Activated T-cell treated with anti-CD3 and anti-CD28 coated beads, Interleukin-2, amount 50 U/mL, for 24 hours (primary cell): ENCODE data around the gene SUPT3H.
"Not testable (repeated sequence)": the region's sequence is repeated elsewhere in the genome, so short reads cannot be mapped to it uniquely, and the experiment has no call there.

Source experiments
- DNase-seq: peaks from one replicate; pipeline ENCODE4 v3.0.0-alpha.2; 2020
- H3K27ac Mint-ChIP-seq: 2 replicates; pipeline ENCODE4 v1.8.0; 2020; ENCODE audit warnings: mild to moderate bottlenecking, mixed read lengths
- H3K27me3 Mint-ChIP-seq: 2 replicates; pipeline ENCODE4 v1.8.0; 2020; ENCODE audit warnings: mixed read lengths
- H3K36me3 Mint-ChIP-seq: 2 replicates; pipeline ENCODE4 v1.8.0; 2020; ENCODE audit warnings: low read depth, mixed read lengths
- H3K4me1 Mint-ChIP-seq: 2 replicates; pipeline ENCODE4 v1.8.0; 2020; ENCODE audit warnings: low read depth, mixed read lengths
- H3K4me3 Mint-ChIP-seq: 2 replicates; pipeline ENCODE4 v1.8.0; 2020; ENCODE audit warnings: mild to moderate bottlenecking, moderate library complexity, mixed read lengths
- H3K9me3 Mint-ChIP-seq: 2 replicates; pipeline ENCODE4 v1.8.0; 2020; ENCODE audit warnings: mixed read lengths

The SUPT3H gene

DNA sequence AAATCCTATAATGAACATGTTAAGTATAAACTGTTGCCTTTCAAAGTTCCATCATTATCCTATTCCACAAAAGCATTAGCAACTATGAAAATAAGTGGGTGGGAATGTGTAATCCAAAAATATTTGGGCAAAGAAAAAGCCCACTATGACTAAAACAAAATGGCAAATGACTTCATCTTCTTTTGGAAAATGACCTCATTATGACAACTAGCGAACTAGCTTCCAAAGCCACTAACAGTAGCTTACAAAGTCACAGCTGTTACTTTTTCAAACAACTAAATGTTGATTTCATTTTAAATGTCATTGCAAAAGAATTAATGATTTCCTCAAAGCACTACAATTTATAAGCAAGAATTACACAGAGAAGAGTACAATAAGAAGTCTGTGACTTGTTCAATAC is 99.4 kb downstream of the SUPT3H start:
- no peak for DNase-seq
- H3K36me3 Mint-ChIP-seq: peaks cover 29% of the 10 kb centered on the region
- H3K4me3 Mint-ChIP-seq: no peak overlapping the region
- H3K27ac Mint-ChIP-seq: no peak overlapping the region
- H3K4me1 Mint-ChIP-seq: peaks cover 6% of the 10 kb centered on the region
- H3K27me3 Mint-ChIP-seq: no peaks in the 10 kb centered on the region
- peaks cover 3% of the 10 kb centered on the region for H3K9me3 Mint-ChIP-seq

DNA sequence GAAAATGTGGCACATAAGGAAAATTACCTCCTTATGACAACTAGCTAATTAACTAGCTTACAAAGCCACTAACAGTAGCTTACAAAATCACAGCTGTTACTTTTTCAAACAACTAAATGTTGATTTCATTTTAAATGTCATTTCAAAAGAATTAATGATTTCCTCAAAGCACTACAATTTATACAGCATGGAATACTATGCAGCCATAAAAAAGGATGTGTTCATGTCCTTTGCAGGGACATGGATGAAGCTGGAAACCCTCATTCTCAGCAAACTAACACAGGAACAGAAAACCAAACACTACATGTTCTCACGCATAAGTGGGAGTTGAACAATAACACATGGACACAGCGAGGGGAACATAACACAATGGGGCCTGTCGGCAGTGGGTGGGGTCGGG is 100.0 kb downstream of the SUPT3H start:
- H3K4me1 Mint-ChIP-seq, H3K9me3 Mint-ChIP-seq, H3K27me3 Mint-ChIP-seq, DNase-seq, H3K4me3 Mint-ChIP-seq, H3K27ac Mint-ChIP-seq: not testable (repeated sequence)
- peaks cover 35% of the 10 kb centered on the region for H3K36me3 Mint-ChIP-seq

DNA sequence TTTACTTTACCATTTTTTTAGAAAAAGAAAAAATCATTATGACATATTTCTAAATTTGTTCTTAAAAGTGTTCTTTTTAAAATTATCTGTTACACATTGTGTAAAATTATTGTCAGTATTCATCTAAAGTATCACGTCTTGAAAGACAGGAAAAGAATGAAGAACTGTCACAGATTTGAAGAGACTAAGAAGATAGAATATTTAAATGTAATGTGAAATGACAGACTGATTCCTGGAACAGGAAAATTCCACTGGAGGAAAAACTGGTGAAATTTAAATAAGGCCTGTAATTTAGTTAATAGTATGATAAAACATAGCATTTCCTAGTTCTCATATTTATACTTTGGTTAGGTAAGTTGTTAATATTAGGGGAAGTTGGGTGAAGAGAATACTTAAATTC is 102.4 kb downstream of the SUPT3H start:
- no peak overlapping the region for H3K27ac Mint-ChIP-seq
- no peaks in the 10 kb centered on the region for H3K27me3 Mint-ChIP-seq
- peaks cover 7% of the 10 kb centered on the region for H3K9me3 Mint-ChIP-seq
- no peak for DNase-seq
- peaks cover 10% of the 10 kb centered on the region for H3K4me1 Mint-ChIP-seq
- H3K4me3 Mint-ChIP-seq: no peak overlapping the region
- peaks cover 38% of the 10 kb centered on the region for H3K36me3 Mint-ChIP-seq

DNA sequence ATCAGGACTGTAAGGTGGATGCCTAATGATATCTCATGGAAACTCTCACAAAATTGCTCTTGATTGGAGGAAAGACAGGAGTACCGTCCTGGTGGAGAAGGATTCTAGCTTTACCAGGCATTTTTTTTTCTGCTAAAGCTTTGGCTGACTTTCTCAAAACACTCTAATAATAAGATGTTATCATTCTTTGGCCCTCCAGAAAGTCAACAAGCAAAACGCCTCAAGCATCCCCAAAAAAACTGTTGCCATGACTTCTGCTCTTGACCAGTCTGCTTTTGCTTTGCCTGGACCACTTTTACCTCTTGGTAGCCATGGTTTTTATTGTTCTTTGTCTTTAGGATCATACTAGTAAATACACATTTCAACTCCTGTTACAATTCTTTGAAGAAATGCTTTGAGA is 105.1 kb downstream of the SUPT3H start:
- H3K36me3 Mint-ChIP-seq: peaks cover 29% of the 10 kb centered on the region
- peaks cover 8% of the 10 kb centered on the region for H3K9me3 Mint-ChIP-seq
- H3K27me3 Mint-ChIP-seq: no peaks in the 10 kb centered on the region
- H3K27ac Mint-ChIP-seq: no peak overlapping the region
- no peak for DNase-seq
- H3K4me3 Mint-ChIP-seq: no peak overlapping the region
- peaks cover 6% of the 10 kb centered on the region for H3K4me1 Mint-ChIP-seq

DNA sequence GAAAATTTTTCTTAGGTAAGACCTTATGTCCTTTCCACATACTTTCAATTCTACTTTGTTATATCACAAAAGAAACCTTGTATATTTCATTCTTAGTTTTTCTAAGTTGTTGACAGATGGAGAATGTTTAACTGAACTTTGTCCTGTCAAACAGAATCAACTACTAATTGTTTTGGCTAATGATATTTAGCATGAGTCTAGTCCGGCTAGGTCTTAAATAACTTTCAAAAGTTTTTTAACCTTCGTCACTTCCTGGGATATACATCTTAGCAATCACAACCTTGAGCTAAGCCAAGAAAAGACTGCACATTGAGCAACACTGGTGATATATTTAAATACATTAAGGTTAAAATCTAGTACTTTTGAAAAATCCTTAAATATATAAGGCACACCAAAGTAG is 112.5 kb downstream of the SUPT3H start:
- DNase-seq: no peak
- Mint-ChIP-seq H3K9me3 (no peaks in the 10 kb centered on the region), H3K27me3 (no peaks in the 10 kb centered on the region), H3K4me3 (no peak overlapping the region), H3K27ac (no peak overlapping the region), H3K4me1 (peaks cover 8% of the 10 kb centered on the region), H3K36me3 (peaks cover 7% of the 10 kb centered on the region)

DNA sequence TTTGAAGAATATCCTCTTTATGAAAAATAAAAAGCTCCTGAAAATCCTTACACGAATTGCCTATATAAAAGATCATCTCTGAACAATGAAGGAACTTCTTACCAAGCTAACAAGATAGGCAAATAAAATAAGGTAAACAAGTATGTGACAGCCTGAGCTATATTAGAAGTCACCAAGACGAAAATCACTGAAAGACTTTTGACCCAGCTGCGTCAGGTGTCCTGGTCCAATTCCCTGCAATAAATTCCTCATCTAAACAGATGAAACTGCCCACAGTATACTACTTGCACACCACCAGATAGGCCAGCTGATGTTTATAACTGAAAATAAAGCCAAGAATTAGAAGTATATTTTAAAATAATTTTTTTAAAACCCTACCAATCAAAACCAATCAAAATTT is 117.0 kb downstream of the SUPT3H start:
- Mint-ChIP-seq H3K9me3 (no peaks in the 10 kb centered on the region), H3K27me3 (no peaks in the 10 kb centered on the region), H3K27ac (no peak overlapping the region), H3K4me1 (peaks cover 8% of the 10 kb centered on the region), H3K36me3 (peaks cover 9% of the 10 kb centered on the region), H3K4me3 (no peak overlapping the region)
- DNase-seq: no peak

DNA sequence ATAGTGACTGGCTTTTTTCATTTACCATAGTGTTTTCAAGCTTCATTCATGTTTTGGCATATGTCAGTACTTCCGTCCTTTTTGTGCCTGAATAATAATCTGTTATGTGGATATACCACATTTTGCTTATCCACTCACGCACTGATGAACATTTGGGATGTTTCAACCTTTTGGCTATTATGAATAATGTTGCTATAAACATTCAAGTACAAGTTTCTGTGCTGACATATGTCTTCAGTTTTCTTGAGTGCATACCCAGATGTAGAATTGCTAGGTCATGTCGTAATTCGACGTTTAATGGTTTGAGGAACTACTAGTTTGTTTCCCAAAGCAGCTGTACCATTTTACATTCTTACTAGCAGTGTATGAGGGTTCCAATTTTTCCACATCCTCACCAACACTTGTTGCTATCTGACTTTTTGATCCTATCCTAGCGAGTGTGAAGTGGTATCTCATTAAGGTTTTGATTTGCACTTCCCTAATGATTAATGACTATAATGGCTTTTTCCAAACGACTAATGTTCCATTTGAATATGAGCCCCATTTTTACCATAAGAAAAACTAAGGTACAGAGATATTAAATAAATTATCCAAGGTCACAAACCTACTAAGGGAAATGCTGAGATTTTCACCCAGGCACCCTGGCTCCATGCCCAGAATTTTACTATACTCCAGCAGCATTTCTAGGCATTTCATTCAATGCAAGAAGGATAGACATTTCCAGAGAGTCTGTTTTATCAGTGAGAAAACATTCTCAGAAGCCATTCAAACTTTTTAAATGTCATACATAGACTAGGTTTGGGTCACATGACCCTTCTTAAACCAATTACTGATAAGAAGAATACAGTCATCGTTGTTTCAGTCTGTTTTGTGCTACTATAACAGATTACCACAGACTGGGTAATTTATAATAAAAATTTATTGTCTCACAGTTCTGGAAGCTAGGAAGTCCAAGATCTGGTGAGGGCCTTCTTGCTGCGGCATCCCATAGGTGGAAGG is 120.7 kb downstream of the SUPT3H start:
- peaks cover 7% of the 10 kb centered on the region for H3K36me3 Mint-ChIP-seq
- no peaks in the 10 kb centered on the region for H3K9me3 Mint-ChIP-seq
- H3K27ac Mint-ChIP-seq: no peak overlapping the region
- H3K4me1 Mint-ChIP-seq: peaks cover 9% of the 10 kb centered on the region
- H3K27me3 Mint-ChIP-seq: no peaks in the 10 kb centered on the region
- no peak overlapping the region for H3K4me3 Mint-ChIP-seq
- no peak for DNase-seq

DNA sequence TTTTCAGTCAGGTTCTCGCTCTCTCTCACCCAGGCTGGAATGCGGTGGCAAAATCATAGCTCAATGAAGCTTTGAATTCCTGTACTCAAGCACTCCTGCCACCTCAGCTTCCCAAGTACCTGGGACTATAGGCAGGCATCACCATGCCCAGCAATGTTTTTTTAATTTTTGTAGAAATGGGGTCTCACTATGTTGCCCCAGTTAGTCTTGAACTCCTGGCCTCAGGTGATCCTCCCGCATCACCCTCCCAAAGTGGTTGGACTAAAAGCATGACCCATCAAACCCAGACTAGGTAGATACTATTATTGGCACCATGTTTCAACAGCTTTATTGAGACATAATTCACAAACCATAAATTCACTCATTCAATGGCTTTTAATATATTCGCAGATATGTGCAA is 122.3 kb downstream of the SUPT3H start:
- no peaks in the 10 kb centered on the region for H3K27me3 Mint-ChIP-seq
- H3K36me3 Mint-ChIP-seq: peaks cover 2% of the 10 kb centered on the region
- H3K4me3 Mint-ChIP-seq: no peak overlapping the region
- no peak overlapping the region for H3K27ac Mint-ChIP-seq
- H3K9me3 Mint-ChIP-seq: no peaks in the 10 kb centered on the region
- H3K4me1 Mint-ChIP-seq: peaks cover 10% of the 10 kb centered on the region
- no peak for DNase-seq

DNA sequence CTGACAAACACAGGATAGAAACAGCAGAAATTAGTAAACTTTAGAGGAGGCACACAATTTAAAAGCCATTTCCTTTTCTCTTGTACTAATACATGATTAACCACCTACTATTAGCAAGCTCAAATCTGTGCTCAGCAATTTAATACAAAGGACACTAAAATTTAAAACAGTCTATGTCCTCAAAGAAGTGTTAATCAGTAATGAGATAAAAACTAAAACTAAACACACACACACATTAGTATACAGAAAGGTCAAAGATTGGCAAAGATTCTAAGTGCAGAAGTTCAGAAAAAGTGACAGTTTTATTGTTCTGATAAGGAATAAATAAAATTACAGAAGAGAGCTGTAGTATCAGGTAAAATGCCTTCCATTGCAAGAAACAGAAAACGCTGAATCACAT is 123.5 kb downstream of the SUPT3H start:
- Mint-ChIP-seq H3K27ac (no peak overlapping the region), H3K27me3 (no peaks in the 10 kb centered on the region), H3K9me3 (no peaks in the 10 kb centered on the region), H3K4me1 (peaks cover 15% of the 10 kb centered on the region), H3K4me3 (no peak overlapping the region), H3K36me3 (peaks cover under 1% of the 10 kb centered on the region)
- DNase-seq: no peak

DNA sequence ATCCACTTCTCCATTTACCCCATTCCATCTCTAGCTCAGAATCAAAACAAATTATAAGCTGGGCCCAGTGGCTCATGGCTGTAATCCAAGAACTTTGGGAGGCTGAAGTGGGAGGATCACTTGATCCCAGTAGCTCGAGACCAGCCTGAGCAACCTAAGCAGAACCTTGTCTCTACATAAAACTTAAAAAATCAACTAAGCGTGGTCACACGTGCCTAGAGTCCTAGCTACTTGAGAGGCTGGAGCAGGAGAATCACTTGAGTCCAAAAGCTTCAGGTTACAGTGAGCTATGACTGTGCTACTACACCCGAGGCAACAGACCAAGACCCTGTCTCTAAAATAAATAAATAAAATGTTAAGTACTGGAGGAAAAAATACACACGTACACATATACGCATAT is 124.3 kb downstream of the SUPT3H start:
- peaks cover 15% of the 10 kb centered on the region for H3K4me1 Mint-ChIP-seq
- no peak overlapping the region for H3K27ac Mint-ChIP-seq
- no peaks in the 10 kb centered on the region for H3K27me3 Mint-ChIP-seq
- DNase-seq: no peak
- peaks cover under 1% of the 10 kb centered on the region for H3K36me3 Mint-ChIP-seq
- no peaks in the 10 kb centered on the region for H3K9me3 Mint-ChIP-seq
- H3K4me3 Mint-ChIP-seq: no peak overlapping the region

DNA sequence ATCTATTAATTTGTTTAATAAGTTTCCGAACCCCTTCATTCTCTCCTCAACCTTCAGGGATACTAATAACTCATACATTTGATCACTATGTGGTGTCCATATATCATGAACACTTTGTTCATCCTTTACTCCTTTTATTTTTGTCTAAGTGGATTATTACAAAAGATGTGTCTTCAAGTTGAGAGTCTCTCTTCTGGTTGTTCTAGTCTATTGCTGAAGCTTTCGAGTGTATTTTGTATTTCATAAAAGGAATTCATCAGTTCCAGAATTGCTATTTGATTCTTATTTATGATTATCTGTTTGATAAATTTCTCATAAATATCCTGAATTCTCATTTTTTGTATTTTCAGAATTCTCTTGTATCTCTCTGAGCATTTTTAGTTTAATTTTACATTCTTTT is 146.1 kb downstream of the SUPT3H start:
- Mint-ChIP-seq H3K4me1 (no peaks in the 10 kb centered on the region), H3K36me3 (peaks cover 31% of the 10 kb centered on the region), H3K9me3 (peaks cover 32% of the 10 kb centered on the region), H3K4me3 (no peak overlapping the region), H3K27me3 (no peaks in the 10 kb centered on the region), H3K27ac (no peak overlapping the region)
- DNase-seq: no peak

DNA sequence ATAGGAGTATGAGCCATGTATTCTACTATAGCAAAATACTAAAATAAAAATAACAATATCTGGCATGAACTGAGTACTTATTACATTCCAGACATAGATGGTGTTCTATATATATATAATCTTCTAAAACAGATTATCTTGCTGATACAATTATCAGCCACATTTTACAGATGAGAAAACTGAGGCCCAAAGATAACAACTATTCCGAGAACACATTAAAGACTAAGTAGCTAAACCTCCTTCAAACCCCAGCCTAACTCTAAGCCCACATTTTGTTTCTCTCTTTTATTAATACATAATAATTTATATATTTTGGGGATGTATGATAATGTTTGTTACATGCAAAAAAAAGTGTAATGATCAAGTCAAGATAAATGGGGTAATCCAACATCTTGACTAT is 148.3 kb downstream of the SUPT3H start:
- H3K4me1 Mint-ChIP-seq: no peaks in the 10 kb centered on the region

DNA sequence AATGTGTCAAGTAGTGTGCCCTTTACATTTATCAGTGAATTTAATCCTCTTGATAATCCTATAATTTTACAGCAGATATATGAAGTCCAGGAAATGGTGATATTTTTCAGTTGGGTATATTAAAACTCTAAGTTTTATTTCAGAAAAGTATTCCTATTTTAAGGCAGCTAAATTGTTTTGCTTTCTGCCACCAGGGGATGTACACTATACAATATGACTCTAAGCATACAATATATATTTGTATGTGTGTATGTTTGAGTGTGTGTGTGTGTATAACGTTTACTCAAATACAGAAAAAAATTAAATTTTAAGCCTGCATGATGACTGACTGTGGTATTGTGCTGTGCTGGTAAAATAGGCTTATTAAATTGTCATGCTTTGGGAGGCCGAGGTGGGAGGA is 151.7 kb downstream of the SUPT3H start:
- H3K27me3 Mint-ChIP-seq: no peaks in the 10 kb centered on the region
- no peak overlapping the region for H3K27ac Mint-ChIP-seq
- H3K4me1 Mint-ChIP-seq: peaks cover 4% of the 10 kb centered on the region
- H3K4me3 Mint-ChIP-seq: no peak overlapping the region
- H3K36me3 Mint-ChIP-seq: peaks cover 2% of the 10 kb centered on the region
- no peak for DNase-seq
- peaks cover 9% of the 10 kb centered on the region for H3K9me3 Mint-ChIP-seq

More for the DNA sequence above, 148.3 kb downstream of the SUPT3H start:
- Mint-ChIP-seq H3K27me3 (no peaks in the 10 kb centered on the region), H3K36me3 (peaks cover 27% of the 10 kb centered on the region), H3K9me3 (peaks cover 32% of the 10 kb centered on the region), H3K4me3 (no peak overlapping the region), H3K27ac (no peak overlapping the region)
- no peak for DNase-seq

DNA sequence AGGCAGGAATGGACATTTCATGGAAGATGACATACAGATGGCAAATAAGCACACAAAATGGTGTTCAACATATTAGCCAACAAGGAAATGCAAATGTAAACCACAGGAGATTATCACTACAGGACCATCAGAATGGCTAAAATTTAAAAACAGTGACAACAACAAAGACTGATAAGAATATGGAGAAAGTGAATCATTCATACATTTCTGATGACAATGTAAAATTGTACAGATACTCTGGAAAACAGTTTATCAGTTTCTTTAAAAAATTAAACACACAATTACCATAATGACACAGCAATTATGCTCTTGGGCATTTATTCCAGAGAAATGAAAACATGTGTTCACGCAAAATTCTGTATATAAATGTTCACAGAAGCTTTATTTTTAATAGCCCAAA is 155.4 kb downstream of the SUPT3H start:
- H3K4me3 Mint-ChIP-seq: no peak overlapping the region

DNA sequence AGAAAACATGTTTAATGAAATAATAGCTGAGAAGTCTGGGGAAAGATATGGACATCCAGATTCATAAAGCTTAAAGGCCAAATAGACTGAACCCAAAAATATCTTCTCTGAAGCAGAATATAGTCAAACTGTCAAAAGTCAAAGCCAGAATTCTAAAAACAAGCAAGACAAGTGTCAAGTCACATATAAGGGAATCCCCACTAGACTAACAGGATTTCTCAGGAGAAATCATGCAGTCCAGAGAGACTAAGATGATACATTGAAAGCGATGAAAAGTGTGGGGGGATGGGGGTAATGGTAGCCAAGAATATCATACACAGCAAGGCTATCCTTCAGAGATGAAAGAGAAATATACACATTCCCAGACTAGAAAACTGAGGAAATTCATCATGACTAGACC is 162.0 kb downstream of the SUPT3H start:
- H3K27ac Mint-ChIP-seq: no peak overlapping the region
- H3K4me1 Mint-ChIP-seq: peaks cover 15% of the 10 kb centered on the region
- peaks cover 14% of the 10 kb centered on the region for H3K36me3 Mint-ChIP-seq
- no peaks in the 10 kb centered on the region for H3K27me3 Mint-ChIP-seq
- DNase-seq: no peak
- peaks cover 23% of the 10 kb centered on the region for H3K9me3 Mint-ChIP-seq
- H3K4me3 Mint-ChIP-seq: no peak overlapping the region

More for the DNA sequence above, 155.4 kb downstream of the SUPT3H start:
- DNase-seq: no peak
- Mint-ChIP-seq H3K27me3 (no peaks in the 10 kb centered on the region), H3K9me3 (peaks cover 4% of the 10 kb centered on the region), H3K36me3 (peaks cover 4% of the 10 kb centered on the region), H3K4me1 (peaks cover 7% of the 10 kb centered on the region), H3K27ac (no peak overlapping the region)
